Measurements from ENCODE around the gene TFB2M.

TFB2M gene

GRCh38 chr1:246515390-246516005 lies 50.6 kb downstream of the TFB2M start:
- no peak for DNase-seq

DNA sequence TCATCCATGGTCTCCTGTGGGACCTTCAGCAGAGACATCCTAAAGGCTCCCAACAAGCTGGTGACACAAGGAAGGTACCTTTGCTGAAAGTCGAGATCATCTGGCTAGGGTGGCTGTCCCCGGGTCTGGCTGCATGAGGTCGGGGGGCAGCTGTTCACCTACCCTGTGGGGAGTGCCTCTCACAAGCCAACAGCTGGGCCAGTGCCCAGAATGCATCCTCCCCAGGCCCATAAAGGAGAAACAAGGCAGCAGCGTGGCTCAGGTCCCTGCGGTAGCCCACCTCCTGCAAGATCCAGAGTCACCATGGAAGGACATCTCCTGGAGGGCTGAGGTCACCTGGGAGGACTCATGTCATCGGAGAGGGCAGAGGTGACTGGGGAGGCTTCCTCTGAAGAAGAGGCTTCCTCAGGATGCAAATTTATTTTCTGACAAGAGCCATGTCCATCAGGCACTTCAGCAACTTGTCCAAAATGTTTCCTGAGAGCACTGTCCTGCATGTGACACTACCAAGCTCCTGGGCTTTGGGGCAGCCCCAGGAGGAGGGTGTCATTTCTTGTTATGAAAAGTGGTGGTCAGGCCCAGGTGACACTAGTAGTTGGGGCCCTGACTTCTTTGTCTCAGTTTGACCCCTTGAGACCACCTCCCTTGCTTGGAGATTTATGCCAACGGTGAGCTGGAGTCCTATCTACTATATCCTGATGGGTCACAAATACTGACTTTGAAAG lies 52.3 kb downstream of the TFB2M start:
- no peak for DNase-seq

GRCh38 chr1:246513041-246513440 lies 53.0 kb downstream of the TFB2M start:
- no peak for DNase-seq

DNA sequence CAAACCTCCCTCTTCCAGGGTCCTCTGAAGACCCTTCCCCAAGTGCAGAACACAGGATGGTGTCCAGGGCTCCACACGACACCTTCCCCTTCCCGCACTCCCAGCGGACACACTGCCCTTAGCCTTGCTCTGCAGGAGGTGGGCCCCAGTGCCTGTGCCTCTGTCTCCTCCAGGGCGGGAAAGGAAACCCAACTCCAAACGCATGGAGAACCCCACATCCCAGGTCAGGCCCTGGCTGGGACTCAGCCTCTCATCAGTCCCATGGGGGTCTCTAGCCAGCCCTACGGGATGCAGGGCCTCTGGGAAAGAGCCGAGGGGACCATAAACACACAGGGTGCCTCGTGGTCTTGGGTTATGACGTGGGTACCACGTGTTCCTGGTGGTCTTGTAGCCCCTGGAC lies 53.4 kb downstream of the TFB2M start:
- DNase-seq = no peak

DNA sequence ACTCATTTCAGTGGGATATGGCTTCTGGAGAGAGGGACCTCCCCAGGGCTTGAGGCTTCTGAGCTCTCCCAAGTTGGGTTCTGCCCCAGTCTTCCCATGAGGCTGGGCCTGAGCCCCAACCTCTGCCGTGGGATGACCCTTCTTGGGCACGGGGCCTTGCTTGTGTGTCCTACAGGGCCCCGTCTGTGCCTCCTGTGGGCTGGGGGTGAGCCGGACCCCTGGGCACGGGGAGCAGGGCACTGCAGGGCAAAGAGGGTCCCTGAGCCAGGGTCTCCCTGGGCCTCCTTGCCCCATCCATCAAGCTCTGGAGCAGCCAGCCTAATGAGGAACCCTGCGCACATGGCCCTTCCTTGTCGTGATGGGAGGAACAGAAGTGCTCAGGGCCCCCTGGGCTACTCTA lies 53.8 kb downstream of the TFB2M start:
- DNase-seq = no peak

- no peak for DNase-seq
Measured at GRCh38 chr1:246511203-246511602, 54.9 kb downstream of the TFB2M start.

DNA sequence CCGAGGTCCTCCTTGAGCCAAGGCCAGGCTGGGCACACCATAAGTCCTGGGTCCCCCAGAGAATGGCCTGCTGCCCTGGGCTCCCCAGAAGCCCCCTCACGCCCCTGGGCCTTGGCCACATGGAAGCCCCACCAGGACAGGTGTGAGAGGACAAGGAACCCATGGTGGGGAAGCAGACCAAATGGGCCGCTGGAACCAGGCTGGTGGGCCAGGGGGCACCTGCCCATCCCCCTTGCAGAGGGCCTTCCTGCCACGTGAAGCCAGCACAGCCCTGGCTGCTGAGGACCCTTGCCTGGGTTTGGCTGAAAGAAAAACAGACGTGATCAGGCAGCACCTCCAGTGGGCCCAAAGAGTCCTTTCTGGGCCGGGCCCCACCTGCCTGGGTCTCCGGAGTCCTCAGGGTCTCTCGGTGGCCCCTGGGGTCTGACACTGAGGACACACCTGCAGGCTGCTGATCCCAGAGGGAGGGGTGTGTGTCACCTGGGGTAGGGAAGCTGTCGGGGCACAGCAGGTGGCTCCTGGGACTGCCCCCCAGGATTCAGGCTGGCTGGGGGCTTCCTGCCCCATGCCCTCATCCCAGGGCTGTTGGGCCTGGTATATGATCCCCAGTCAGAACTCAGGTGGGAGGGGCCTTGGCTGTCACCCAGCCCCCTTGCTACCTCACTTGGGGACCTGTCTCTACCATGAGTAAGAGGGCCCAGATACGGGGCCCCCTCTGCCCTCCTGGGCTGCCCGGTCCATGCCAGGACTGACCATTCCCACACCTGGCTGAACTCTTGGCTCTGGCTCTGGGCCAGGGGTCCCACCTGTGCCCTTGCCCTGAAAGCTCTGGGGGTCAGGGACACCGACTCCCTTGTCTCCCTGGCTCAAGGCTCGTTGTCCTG lies 55.7 kb downstream of the TFB2M start:
- no peak for DNase-seq

DNA sequence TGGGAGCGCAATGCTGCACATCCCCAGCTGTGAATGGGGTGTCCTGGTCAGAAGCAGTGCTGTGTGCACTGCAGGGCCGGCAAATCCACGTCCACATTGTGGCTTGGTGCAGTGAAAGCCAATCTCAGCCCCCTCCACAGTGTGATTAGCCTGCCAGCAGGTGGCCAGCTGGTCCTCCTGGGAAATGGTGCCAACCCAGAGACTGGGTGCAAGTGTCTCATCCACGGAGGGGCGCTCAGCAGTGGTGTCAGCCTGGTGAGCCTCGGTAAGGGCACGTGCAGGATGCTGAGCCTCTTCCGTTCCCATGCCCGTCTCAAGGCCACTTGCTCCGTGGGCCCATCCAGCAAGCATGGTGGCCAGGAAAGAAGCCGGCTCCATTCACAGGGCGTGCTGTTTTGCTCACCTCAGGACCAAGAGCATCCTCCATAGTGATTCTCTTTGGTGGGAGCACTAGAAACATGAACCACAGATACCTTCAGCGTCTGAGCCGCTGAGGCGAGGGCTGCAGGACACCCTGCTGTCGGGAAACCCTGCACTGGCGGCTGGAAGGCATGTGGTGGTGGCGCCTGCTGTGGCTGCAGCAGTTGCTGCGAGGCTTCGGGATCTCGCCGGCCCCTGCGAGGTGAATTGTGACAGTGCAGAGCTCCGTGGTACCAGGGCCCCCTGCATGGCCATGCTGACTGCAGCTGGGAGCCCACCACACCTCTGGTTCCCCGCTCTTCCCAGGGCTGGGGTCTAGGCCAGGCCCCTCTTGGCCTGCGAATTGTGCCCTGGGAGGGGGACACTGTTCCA lies 57.0 kb downstream of the TFB2M start:
- no peak for DNase-seq

DNA sequence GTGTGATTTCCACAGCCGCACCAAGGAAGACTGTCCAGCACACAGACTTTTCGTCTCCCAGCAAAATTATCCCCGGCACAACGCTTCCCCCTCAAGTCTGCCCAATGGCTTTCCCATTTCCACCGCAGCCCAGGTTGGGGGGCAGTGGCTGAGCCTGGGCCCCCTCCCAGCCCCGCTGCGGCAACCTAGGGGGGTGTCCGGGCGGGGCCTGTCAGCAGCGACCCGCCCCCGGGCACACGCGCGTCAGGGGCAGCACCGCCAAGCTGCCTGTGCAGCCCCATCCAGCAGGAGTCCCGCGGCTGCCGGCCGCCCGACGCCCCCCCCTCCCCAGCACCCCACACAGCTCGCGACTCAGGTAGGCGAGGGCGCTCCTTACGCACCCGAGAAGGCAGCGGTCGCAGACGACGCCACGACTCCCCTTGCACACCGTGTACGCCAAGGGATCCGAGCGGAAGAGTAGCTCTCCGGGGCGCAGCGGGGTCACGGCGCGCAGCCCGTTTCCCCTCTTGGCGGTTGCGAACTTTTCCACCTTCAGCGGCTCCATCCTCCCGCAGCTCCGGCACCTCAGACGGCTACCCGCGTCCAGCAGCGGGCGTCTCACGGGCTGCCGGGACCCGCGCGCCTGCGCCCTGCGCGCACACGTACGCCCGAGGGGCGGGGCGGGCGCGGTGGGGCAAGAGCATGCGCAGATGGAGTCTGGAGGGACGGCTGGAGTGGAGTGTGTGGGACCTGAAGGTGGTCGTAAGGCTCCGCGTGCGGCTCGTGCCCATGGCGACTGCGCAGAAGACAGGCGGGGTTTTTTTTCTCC lies 59.2 kb downstream of the TFB2M start, which contains the start of gene SMYD3:
Gene SMYD3, minus strand, starts transcription at position 606 of the 808 bp plus-strand sequence.
- peak in 56 of 58 donors; percentile 24 to 86 (median 68) for DNase-seq

- peak in 4 of 58 donors; percentile 16 to 54 (median 30) for DNase-seq
Measured at GRCh38 chr1:246506367-246506673, 59.7 kb downstream of the TFB2M start.

GRCh38 chr1:246503341-246503740 lies 62.7 kb downstream of the TFB2M start:
- no peak for DNase-seq

- peak in 2 of 58 donors; percentile 24 to 38 for DNase-seq
Measured at GRCh38 chr1:246497331-246497915, 68.6 kb downstream of the TFB2M start.

GRCh38 chr1:246492611-246493245 lies 73.3 kb downstream of the TFB2M start:
- DNase-seq = peak in 46 of 58 donors; percentile 5 to 78 (median 34)

GRCh38 chr1:246491551-246492053 lies 74.5 kb downstream of the TFB2M start:
- DNase-seq = no peak

Data from anterior cingulate cortex (tissue), 58 donors.